Measurements from ENCODE around the gene HIGD2A.
A peak's percentile ranks its signal among the peaks of the same experiment; 100 is the strongest.

The HIGD2A gene

GRCh38 chr5:176355400-176356178, 33.0 kb upstream of the HIGD2A start:
- H3K18ac ChIP-seq (ENCODE audit: low read depth in 1 of 2, low read length in 2 of 2), result no peak overlapping the region
- no peak overlapping the region for H3K14ac ChIP-seq (ENCODE audit: low read length in 2 of 2)
- peaks cover 23% of the 10 kb centered on the region for H3K79me1 ChIP-seq (replicated peaks; ENCODE audit: low read length, poor library complexity, severe bottlenecking)
- H3K4me3 ChIP-seq (ENCODE audit: insufficient read depth in 1 of 2, low read depth in 1 of 2, low read length in 2 of 2), result no peak overlapping the region
- no peak for DNase-seq
- H3K9me3 ChIP-seq (ENCODE audit: control insufficient read depth, low read length), result no peaks in the 10 kb centered on the region
- H2BK120ac ChIP-seq (ENCODE audit: low read depth, low read length), result no peak overlapping the region
- H2BK5ac ChIP-seq (ENCODE audit: low read depth, low read length, poor library complexity, severe bottlenecking), result no peak overlapping the region
- H3K9ac ChIP-seq (ENCODE audit: low read length), result no peak overlapping the region
- H4K91ac ChIP-seq (ENCODE audit: low read length), result no peak overlapping the region
- peaks cover 2% of the 10 kb centered on the region for H3K4me1 ChIP-seq (ENCODE audit: control insufficient read depth, insufficient read depth, low read depth, low read length)
- H3K27me3 ChIP-seq (ENCODE audit: control insufficient read depth in 1 of 2, insufficient read depth in 1 of 2, low read length in 2 of 2), result no peaks in the 10 kb centered on the region
- no peak overlapping the region for H2AK5ac ChIP-seq (ENCODE audit: low read length, severe bottlenecking)
- H3K36me3 ChIP-seq (ENCODE audit: control insufficient read depth in 1 of 2, insufficient read depth in 2 of 2, low read depth in 1 of 2, low read length in 2 of 2), result peaks cover 52 to 76% of the 10 kb centered on the region in 2 experiments
- no peak overlapping the region for H4K8ac ChIP-seq (ENCODE audit: low read length)
- H3K27ac ChIP-seq (ENCODE audit: low read length, poor library complexity, severe bottlenecking), result no peak overlapping the region
- H3K23ac ChIP-seq (ENCODE audit: low read length in 2 of 2), result no peak overlapping the region
- no peak overlapping the region for H2AFZ ChIP-seq (ENCODE audit: low read depth, low read length)
- 93% methylated on average over 15 of the region's 16 CpGs for WGBS
- no peak overlapping the region for H3K4me2 ChIP-seq (ENCODE audit: low read length, poor library complexity, severe bottlenecking)
- no peak overlapping the region for H2BK12ac ChIP-seq (ENCODE audit: low read length in 2 of 2)
- H2BK15ac ChIP-seq (ENCODE audit: low read depth, poor library complexity, severe bottlenecking), result no peak overlapping the region
- H3K4ac ChIP-seq (ENCODE audit: low read depth in 1 of 2, low read length in 2 of 2), result no peak overlapping the region

DNA sequence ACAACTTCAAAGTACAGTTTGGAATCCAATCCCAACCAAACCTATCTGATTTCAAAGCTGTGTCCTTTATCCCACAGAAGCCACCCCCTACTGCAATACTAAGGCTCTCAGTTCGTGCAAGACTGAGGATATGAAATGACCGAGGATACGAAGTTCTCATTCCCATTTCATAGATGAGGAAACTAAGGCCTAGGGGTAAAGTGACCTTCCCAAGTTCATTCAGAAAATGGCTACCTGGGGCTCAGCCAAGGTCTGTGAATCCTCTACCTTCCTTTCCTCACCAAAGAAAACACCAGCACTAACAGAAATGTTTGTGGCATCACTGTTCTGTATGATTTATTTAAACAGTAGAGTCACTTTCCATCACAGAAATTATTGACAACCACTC, 32.4 kb upstream of the HIGD2A start:
- Histone ChIP-seq H3K4me1 (ENCODE audit: control insufficient read depth, insufficient read depth, low read depth, low read length) (peaks cover 2% of the 10 kb centered on the region), H3K18ac (ENCODE audit: low read depth in 1 of 2, low read length in 2 of 2) (no peak overlapping the region), H3K4ac (ENCODE audit: low read depth in 1 of 2, low read length in 2 of 2) (no peak overlapping the region), H2AK5ac (ENCODE audit: low read length, severe bottlenecking) (no peak overlapping the region), H3K9me3 (ENCODE audit: control insufficient read depth, low read length) (no peaks in the 10 kb centered on the region), H4K91ac (ENCODE audit: low read length) (no peak overlapping the region), H3K4me3 (ENCODE audit: insufficient read depth in 1 of 2, low read depth in 1 of 2, low read length in 2 of 2) (no peak overlapping the region), H4K8ac (ENCODE audit: low read length) (no peak overlapping the region), H2BK15ac (ENCODE audit: low read depth, poor library complexity, severe bottlenecking) (no peak overlapping the region), H2BK5ac (ENCODE audit: low read depth, low read length, poor library complexity, severe bottlenecking) (no peak overlapping the region), H3K36me3 (ENCODE audit: control insufficient read depth in 1 of 2, insufficient read depth in 2 of 2, low read depth in 1 of 2, low read length in 2 of 2) (peaks cover 48 to 72% of the 10 kb centered on the region in 2 experiments), H2BK120ac (ENCODE audit: low read depth, low read length) (no peak overlapping the region), H3K27me3 (ENCODE audit: control insufficient read depth in 1 of 2, insufficient read depth in 1 of 2, low read length in 2 of 2) (no peaks in the 10 kb centered on the region), H2BK12ac (ENCODE audit: low read length in 2 of 2) (no peak overlapping the region), H3K9ac (ENCODE audit: low read length) (no peak overlapping the region), H2AFZ (ENCODE audit: low read depth, low read length) (no peak overlapping the region), H3K14ac (ENCODE audit: low read length in 2 of 2) (no peak overlapping the region), H3K4me2 (ENCODE audit: low read length, poor library complexity, severe bottlenecking) (no peak overlapping the region), H3K27ac (ENCODE audit: low read length, poor library complexity, severe bottlenecking) (no peak overlapping the region), H3K23ac (ENCODE audit: low read length in 2 of 2) (no peak overlapping the region), H3K79me1 (replicated peaks; ENCODE audit: low read length, poor library complexity, severe bottlenecking) (peaks cover 22% of the 10 kb centered on the region)
- 97% methylated on average over 3 of the region's 3 CpGs for WGBS
- DNase-seq, result no peak

DNA sequence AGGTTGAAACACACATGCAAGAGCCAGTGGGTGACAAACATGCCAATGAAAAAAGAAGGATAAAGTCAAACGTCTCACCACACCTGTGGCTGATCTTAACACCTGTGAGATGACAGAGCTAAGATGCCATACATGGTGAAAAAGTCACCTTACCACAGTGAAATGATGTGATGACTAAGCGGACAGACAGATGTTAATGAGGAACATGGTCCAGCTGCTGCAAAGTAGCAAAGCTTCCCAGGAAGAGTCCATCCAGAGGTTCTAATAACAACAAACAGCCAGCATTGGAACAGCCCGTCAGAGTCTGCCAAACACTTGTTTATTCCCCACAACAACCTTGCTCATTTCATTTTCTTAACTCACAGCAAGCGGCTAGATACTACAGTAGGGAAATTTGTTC, 28.9 kb upstream of the HIGD2A start:
- Histone ChIP-seq H3K27ac (ENCODE audit: low read length, poor library complexity, severe bottlenecking) (no peak overlapping the region), H2BK12ac (ENCODE audit: low read length in 2 of 2) (no peak overlapping the region), H3K4me1 (ENCODE audit: control insufficient read depth, insufficient read depth, low read depth, low read length) (peaks cover 6% of the 10 kb centered on the region), H3K4me3 (ENCODE audit: insufficient read depth in 1 of 2, low read depth in 1 of 2, low read length in 2 of 2) (peak overlapping the region in 1 of 2 experiments; percentile 10), H3K36me3 (ENCODE audit: control insufficient read depth in 1 of 2, insufficient read depth in 2 of 2, low read depth in 1 of 2, low read length in 2 of 2) (peaks cover 23 to 37% of the 10 kb centered on the region in 2 experiments), H3K9ac (ENCODE audit: low read length) (no peak overlapping the region), H3K4ac (ENCODE audit: low read depth in 1 of 2, low read length in 2 of 2) (no peak overlapping the region), H3K27me3 (ENCODE audit: control insufficient read depth in 1 of 2, insufficient read depth in 1 of 2, low read length in 2 of 2) (no peaks in the 10 kb centered on the region), H4K91ac (ENCODE audit: low read length) (no peak overlapping the region), H3K4me2 (ENCODE audit: low read length, poor library complexity, severe bottlenecking) (peak overlapping the region; percentile 31), H3K9me3 (ENCODE audit: control insufficient read depth, low read length) (no peaks in the 10 kb centered on the region), H2BK15ac (ENCODE audit: low read depth, poor library complexity, severe bottlenecking) (no peak overlapping the region), H2BK120ac (ENCODE audit: low read depth, low read length) (no peak overlapping the region), H4K8ac (ENCODE audit: low read length) (no peak overlapping the region), H3K23ac (ENCODE audit: low read length in 2 of 2) (no peak overlapping the region), H2AK5ac (ENCODE audit: low read length, severe bottlenecking) (no peak overlapping the region), H2BK5ac (ENCODE audit: low read depth, low read length, poor library complexity, severe bottlenecking) (no peak overlapping the region), H3K79me1 (replicated peaks; ENCODE audit: low read length, poor library complexity, severe bottlenecking) (peaks cover 5% of the 10 kb centered on the region), H3K18ac (ENCODE audit: low read depth in 1 of 2, low read length in 2 of 2) (no peak overlapping the region), H3K14ac (ENCODE audit: low read length in 2 of 2) (no peak overlapping the region), H2AFZ (ENCODE audit: low read depth, low read length) (no peak overlapping the region)
- peak; percentile 54 for DNase-seq
- WGBS, result 84% methylated on average over 4 of the region's 4 CpGs

DNA sequence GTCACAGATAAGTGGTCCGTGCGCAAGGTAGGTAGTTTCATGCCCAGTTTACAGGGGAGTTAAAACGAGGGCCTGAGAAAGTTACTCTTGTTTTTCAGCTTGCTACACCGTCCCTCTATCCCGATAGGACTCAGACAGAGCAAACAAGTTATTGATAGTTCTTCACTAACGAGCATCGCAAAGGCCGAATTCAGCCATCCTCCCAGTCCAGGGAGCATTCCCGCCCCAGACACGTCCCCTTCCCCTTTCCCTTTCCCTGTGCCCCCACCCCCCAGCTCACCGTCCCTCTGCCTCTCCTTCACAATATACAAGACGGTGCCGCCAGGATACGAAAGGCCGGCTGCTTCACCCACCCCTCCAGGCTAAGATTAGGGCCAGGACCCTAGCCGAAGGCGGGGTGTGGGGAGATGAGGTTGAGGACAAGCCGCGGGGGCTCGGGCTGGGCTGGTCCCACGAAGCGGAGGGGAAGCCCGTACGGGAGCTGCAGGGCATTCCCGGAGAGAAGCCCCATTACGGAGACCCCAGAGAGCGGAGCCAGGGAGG, 27.6 kb upstream of the HIGD2A start:
- Histone ChIP-seq H3K14ac (ENCODE audit: low read length in 2 of 2) (peak overlapping the region; percentile 62 to 89), H3K18ac (ENCODE audit: low read depth in 1 of 2, low read length in 2 of 2) (peak overlapping the region; percentile 82 to 89), H3K23ac (ENCODE audit: low read length in 2 of 2) (peak overlapping the region in 1 of 2 experiments; percentile 67), H2AFZ (ENCODE audit: low read depth, low read length) (peak overlapping the region; percentile 51), H3K27me3 (ENCODE audit: control insufficient read depth in 1 of 2, insufficient read depth in 1 of 2, low read length in 2 of 2) (no peaks in the 10 kb centered on the region), H3K9ac (ENCODE audit: low read length) (peak overlapping the region; percentile 95), H3K36me3 (ENCODE audit: control insufficient read depth in 1 of 2, insufficient read depth in 2 of 2, low read depth in 1 of 2, low read length in 2 of 2) (peaks cover 12 to 25% of the 10 kb centered on the region in 2 experiments), H3K4me3 (ENCODE audit: insufficient read depth in 1 of 2, low read depth in 1 of 2, low read length in 2 of 2) (peak overlapping the region; percentile 89 to 97), H3K4me2 (ENCODE audit: low read length, poor library complexity, severe bottlenecking) (peak overlapping the region; percentile 55), H3K4me1 (ENCODE audit: control insufficient read depth, insufficient read depth, low read depth, low read length) (peaks cover 12% of the 10 kb centered on the region), H3K4ac (ENCODE audit: low read depth in 1 of 2, low read length in 2 of 2) (peak overlapping the region; percentile 34 to 66), H3K79me1 (replicated peaks; ENCODE audit: low read length, poor library complexity, severe bottlenecking) (peaks cover 4% of the 10 kb centered on the region), H2BK120ac (ENCODE audit: low read depth, low read length) (no peak overlapping the region), H2AK5ac (ENCODE audit: low read length, severe bottlenecking) (no peak overlapping the region), H4K8ac (ENCODE audit: low read length) (peak overlapping the region; percentile 84), H4K91ac (ENCODE audit: low read length) (no peak overlapping the region), H2BK12ac (ENCODE audit: low read length in 2 of 2) (peak overlapping the region in 1 of 2 experiments; percentile 18), H3K9me3 (ENCODE audit: control insufficient read depth, low read length) (no peaks in the 10 kb centered on the region), H2BK5ac (ENCODE audit: low read depth, low read length, poor library complexity, severe bottlenecking) (no peak overlapping the region), H2BK15ac (ENCODE audit: low read depth, poor library complexity, severe bottlenecking) (no peak overlapping the region), H3K27ac (ENCODE audit: low read length, poor library complexity, severe bottlenecking) (no peak overlapping the region)
- WGBS, result 4% methylated on average over 23 of the region's 27 CpGs
- DNase-seq, result no peak

Data from mesenchymal stem cell (in vitro differentiated cells and primary cell).